HL-60 (cell line): ENCODE data around the gene CHRNA1.

Experiments
- POLR2AphosphoS5 ChIP-seq: IDR thresholded peaks from 2 replicates; pipeline ENCODE4 v1.6.1; 2012; ENCODE audit warnings: low read depth
- SPI1 ChIP-seq: IDR thresholded peaks from 2 replicates; pipeline ENCODE4 v1.6.1; 2012; ENCODE audit warnings: low read depth, mild to moderate bottlenecking, borderline replicate concordance
- TF ChIP-seq, protein P1 (sequence below): IDR thresholded peaks from one replicate; pipeline ENCODE4 v1.5.1; 2011; ENCODE audit warnings: low read length, control low read depth, inconsistent platforms; ENCODE audit not compliant: insufficient read depth

DNA sequence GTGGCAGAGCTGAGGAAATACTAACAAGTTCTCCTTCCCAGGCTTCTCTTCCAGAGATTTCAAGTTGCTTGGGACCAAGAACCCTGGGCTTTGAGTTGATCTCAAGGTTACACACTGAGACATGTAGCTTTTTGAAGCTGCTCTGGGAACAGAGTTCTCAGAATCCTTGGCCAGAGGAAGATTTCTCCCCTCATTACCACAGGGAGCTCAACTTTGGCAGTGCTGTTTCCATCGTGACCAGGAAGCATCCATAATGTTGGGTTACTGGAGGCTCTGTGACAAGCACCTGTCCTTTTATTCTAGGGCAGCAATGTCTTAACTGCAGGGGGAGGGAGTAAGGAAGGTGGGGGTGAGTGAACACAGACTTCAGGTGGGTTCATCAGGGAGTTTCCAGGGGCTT lies 41.5 kb upstream of the CHRNA1 start:
- TF ChIP-seq, protein P1, sequence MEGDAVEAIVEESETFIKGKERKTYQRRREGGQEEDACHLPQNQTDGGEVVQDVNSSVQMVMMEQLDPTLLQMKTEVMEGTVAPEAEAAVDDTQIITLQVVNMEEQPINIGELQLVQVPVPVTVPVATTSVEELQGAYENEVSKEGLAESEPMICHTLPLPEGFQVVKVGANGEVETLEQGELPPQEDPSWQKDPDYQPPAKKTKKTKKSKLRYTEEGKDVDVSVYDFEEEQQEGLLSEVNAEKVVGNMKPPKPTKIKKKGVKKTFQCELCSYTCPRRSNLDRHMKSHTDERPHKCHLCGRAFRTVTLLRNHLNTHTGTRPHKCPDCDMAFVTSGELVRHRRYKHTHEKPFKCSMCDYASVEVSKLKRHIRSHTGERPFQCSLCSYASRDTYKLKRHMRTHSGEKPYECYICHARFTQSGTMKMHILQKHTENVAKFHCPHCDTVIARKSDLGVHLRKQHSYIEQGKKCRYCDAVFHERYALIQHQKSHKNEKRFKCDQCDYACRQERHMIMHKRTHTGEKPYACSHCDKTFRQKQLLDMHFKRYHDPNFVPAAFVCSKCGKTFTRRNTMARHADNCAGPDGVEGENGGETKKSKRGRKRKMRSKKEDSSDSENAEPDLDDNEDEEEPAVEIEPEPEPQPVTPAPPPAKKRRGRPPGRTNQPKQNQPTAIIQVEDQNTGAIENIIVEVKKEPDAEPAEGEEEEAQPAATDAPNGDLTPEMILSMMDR = no peak
- TF ChIP-seq SPI1 (no peak), POLR2AphosphoS5 (no peak)
